Activated T-cell treated with anti-CD3 and anti-CD28 coated beads, Interleukin-2, amount 50 U/mL, for 48 hours (primary cell): ENCODE data around the gene OPHN1.
"Not testable (repeated sequence)": the region's sequence is repeated elsewhere in the genome, so short reads cannot be mapped to it uniquely, and the experiment has no call there.

ENCODE experiments used
- DNase-seq, 2 experiments: peaks; one replicate each; pipeline ENCODE4 v3.0.0-alpha.2; 2020

OPHN1 gene

GRCh38 chrX:68421636-68422035 lies 11.7 kb downstream of the OPHN1 start:
- DNase-seq: no peak

DNA sequence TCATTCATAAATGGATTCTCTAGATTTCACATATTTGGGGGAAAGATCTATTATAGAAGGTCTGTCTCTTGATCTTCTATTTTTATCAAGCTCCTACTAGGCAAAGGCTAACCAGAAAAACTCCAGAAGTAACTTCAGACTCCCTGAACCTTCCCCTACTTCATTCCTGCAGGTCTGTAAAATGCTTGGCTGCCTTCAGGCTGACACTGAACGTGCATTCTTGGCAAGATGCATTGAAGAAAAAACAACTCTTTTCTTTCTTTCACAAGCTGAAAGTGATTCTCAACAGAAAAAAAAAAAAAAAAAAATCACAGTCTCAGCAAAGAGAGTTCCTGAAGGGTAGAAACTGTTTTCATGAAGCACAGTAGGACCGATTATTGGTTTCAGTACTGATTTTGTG lies 12.7 kb downstream of the OPHN1 start:
- no peak for DNase-seq

DNA sequence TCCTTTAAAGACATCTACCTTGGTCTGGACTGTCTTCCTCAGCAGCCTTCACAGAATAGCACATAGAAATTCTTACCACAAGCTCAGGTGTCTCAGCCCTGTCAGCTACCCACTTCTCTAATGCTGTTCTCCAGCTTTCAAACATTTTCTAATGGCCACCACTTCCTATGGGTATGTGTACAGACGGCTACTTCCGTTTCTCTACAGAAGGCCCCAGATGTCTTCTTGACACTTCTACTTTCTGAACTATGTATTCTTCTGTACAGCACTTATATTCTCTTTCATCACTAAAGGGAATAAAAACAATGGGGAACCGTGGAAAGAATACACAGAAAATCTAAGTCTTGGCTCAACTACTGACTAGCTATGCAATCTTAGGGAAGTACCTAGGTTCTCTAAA lies 13.3 kb downstream of the OPHN1 start:
- DNase-seq: no peak

DNA sequence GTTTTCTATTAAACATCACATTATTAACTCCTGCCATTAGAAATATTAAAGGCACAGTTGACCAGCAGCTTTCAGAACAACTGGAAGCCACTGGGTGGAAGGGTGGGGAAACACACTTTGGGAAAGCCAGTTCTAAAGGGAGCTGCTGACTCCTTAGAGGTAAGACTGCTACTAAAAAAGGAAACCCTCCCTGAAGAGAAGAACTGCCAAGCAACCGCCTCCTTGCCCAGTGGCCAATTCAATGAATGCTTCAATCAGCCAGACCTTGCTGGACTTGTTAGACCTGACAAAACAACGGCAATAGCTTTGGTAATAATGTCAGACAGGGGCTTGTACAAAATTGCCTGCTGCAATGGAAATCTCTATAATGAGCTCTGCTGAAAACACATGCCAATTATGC lies 15.6 kb downstream of the OPHN1 start:
- no peak for DNase-seq

DNA sequence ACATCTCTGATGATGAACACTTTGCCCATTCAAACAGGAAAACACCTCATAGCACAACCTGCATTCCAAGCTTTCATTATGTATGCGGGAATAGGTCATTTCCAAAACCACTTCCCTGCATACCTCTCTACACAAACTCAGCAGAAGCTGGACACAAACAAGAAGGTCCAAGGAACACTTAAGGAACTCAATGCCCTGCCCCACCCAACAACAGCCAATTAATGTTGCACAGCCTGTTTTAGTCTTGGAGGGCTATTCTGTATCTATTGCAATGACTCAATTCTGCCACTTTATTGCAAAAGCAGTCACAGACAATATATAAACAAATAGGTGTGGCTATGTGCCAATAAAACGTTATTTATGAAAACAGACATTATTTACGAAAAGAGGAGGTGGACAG lies 16.7 kb downstream of the OPHN1 start:
- no peak for DNase-seq

GRCh38 chrX:68415316-68415715 lies 18.0 kb downstream of the OPHN1 start:
- no peak for DNase-seq

- DNase-seq: no peak
Measured at GRCh38 chrX:68413254-68413653, 20.0 kb downstream of the OPHN1 start.

DNA sequence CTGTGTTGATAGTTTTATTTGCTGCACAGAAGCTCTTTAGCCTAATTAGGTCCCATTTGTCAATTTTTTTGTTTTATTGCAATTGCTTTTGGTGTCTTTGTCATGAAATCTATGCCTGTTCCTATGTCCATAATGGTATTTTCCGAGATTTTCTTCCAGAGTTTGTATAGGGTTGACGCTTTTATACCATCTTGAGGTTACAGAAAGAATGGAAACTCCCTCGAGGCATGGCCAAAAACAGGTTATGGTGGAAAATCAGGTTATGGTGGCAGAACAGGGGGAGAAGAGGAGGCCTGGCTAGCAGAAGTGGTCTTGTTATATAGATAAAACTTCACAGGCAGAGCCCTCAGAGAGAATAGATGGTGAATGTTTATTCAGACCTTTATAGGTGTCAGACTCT lies 21.6 kb downstream of the OPHN1 start:
- no peak for DNase-seq

- no peak for DNase-seq
Measured at GRCh38 chrX:68409194-68409593, 24.1 kb downstream of the OPHN1 start.

GRCh38 chrX:68403522-68403921 lies 29.8 kb downstream of the OPHN1 start:
- no peak for DNase-seq

GRCh38 chrX:68403038-68403437 lies 30.3 kb downstream of the OPHN1 start:
- DNase-seq: no peak

DNA sequence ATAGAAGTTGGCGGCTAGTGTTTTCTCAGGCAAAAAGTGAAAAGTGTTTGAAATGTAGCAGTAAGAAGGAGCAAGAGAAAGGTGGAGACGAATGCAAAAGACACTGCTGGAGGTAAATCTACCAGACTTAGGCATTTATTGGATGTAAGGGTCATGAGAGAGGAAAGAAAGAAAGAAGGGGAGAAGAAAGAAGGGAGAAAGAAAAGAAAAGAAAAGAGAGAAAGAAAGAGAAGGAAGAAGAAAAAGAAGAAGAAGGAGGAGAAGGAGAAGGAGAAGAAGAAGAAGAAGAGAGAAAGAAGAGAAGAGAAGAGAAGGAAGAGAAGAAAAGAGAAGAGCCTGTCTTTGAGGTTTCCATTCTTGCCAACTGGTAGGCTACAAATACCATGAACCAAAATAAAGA lies 31.2 kb downstream of the OPHN1 start:
- no peak for DNase-seq

DNA sequence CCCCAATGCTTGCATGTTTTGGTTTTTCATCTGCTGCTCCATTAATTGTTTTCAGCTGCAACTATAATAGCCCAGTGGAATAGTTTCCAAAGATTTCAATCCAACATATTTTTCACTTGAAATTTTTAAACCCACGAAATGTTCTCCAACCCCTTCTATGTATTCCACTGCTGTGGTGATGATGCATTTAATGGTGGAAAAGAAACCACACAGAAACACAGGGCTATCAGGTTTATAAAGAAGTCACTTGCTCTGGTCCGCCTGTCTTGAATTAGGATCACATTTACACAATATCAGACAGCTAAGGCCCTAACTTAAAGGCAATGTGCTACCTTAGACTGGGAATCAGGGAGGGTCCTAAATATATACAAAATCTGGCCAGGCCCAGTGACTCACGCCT lies 35.0 kb downstream of the OPHN1 start:
- DNase-seq: no peak

GRCh38 chrX:68396953-68397352 lies 36.3 kb downstream of the OPHN1 start:
- DNase-seq: no peak

- DNase-seq: not testable (repeated sequence)
Measured at GRCh38 chrX:68389419-68389960, 43.8 kb downstream of the OPHN1 start.

DNA sequence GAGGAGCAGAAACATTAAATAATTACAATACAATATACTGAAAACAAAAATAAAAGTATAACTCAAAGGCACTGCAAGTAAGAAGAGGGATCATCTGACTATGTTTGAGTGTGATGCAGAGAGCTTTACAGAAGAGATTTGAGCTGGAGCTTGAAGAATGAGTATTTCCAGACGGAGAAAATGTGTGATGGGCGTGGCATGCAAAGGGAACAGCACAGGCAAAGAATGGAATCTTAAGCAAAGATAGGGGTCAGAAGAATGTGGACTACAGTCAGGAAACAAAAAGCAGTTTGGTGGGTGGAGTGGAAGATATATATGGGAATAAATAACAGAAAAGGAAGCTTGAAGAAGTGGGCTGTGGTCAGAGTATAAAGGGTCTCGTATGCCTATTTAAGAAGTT lies 45.5 kb downstream of the OPHN1 start:
- DNase-seq: no peak

DNA sequence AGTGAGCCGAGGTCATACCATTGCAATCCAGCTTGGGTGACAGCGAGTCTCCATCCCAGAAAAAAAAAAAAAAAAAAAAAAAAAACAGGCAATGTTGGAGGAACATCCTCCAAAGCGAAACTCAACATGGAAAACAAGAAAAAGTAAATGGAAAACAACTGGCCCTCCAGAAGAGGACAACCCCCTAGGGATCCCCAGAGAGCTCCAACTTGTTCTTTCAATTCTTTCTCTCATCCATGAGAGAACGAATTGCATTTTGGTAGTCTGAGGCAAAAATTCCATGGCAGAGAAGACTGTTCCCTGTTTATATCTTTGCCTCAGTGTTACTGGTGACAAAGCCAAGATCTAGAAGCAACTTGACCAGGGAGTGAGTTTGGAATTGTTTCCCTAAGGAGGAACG lies 49.8 kb downstream of the OPHN1 start:
- no peak for DNase-seq

DNA sequence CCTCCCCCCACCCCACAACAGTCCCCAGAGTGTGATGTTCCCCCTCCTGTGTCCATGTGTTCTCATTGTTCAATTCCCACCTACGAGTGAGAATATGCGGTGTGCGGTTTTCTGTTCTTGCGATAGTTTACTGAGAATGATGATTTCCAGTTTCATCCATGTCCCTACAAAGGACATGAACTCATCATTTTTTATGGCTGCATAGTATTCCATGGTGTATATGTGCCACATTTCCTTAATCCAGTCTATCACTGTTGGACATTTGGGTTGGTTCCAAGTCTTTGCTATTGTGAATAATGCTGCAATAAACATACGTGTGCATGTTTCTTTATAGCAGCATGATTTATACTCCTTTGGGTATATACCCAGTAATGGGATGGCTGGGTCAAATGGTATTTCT lies 55.7 kb downstream of the OPHN1 start:
- not testable (repeated sequence) for DNase-seq

DNA sequence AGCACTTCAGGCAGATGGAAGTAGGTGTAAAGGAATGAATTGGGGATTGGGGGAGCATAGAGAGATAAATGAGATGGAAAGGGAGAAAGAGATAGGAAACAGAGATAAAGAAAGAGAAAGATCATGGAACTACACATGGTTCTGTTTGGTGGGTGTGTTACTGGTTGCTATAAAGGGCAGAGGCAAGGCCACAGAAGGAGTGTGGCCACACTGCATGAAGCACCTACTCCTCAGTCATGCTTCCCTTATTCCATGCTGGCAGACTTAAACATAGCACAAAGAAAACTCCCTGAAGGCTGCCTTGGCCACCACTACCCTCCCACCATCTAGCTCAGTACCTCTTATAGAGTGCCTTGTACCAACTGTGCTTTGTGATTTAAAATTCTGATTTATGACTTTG lies 56.9 kb downstream of the OPHN1 start:
- DNase-seq: no peak

GRCh38 chrX:68375803-68376202 lies 57.5 kb downstream of the OPHN1 start:
- DNase-seq: no peak

- DNase-seq: no peak
Measured at GRCh38 chrX:68372665-68373064, 60.6 kb downstream of the OPHN1 start.

GRCh38 chrX:68369559-68369958 lies 63.7 kb downstream of the OPHN1 start:
- DNase-seq: no peak

- no peak for DNase-seq
Measured at GRCh38 chrX:68365341-68365740, 68.0 kb downstream of the OPHN1 start.

DNA sequence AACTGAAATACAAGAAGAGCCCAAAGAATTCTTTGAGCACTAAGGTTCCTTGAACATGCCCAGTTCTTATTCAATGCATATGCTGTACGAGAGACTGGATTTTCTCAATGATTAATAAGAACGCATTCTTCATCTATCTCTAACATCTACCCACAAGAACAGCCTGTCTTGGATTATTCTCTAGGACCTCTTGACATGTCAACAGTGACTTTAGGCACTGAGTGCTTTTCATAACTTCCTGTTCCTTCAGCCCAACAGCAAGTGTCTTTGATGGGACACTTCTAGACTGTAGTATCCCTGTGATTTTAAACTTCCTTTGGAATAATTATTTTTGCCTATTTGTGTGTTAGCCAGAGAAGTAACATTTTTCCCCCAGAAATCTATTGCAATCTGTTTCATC lies 69.3 kb downstream of the OPHN1 start:
- DNase-seq: no peak

DNA sequence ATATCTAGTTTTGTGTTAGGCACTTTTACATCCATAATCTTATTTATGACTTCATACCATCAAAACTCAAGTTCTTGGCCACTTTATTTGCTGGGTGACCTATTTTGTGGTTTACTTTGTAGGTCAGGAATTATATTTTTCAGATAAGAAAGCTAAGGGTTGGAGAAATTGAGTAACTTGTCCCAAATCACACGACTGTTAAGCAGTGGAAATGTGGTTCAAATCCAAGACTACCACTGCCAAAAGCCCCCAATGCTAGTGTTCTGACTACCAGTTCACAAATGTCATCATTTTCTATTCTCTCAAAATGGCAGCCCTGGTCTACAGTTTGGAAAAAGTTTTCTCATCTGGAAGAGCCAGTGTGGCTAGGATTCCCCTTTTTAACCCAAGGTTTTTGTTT lies 74.6 kb downstream of the OPHN1 start:
- no peak for DNase-seq

DNA sequence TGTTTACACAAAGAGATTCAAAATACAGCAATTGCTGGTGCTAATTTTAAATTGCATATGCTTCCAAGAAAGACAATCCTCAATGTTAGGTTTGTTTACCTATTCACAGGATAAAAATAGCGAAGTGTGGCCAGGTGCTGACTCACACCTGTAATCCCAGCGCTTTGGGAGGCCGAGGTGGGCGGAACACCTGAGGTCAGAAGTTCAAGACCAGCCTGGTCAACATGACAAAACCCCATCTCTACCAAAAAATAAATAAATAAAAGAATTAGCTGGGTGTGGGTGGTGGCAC lies 77.7 kb downstream of the OPHN1 start:
- no peak for DNase-seq
